ENCODE measurements around the gene HS6ST2. TPM values are rescaled to one million over a fixed set of nuclear protein-coding genes. Genes with fewer than 3 reads are reported as not detected.
"Not testable (repeated sequence)": the region's sequence is repeated elsewhere in the genome, so short reads cannot be mapped to it uniquely, and the experiment has no call there.

Gene HS6ST2
- total RNA-seq, 1 donor from 2014 or later = 0.92 TPM

DNA sequence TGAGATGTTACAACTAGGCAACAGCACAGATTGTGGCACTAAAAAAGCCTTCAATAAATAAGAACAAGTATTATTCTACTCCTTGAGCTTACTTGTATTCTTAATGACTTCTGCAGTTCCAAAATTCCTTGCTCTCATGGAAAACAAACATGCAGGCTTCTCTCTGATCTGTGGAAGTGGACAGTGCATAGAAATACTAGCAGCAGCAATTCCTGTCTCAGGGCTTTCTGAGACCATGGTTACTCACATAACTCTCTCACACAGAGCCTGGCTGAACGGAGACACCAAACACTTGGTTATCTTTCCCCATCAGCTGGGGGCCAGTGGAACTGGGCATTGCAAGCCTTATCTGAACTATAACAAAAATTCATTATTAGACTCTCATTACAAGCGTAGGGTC is 32.4 kb upstream of the HS6ST2 start:
- H3K27me3 ChIP-seq (ENCODE audit: low read depth) = no peaks in the 10 kb centered on the region
- no peak overlapping the region for H3K27ac ChIP-seq
- no peaks in the 10 kb centered on the region for H3K9me3 ChIP-seq
- DNase-seq = no peak
- no peaks in the 10 kb centered on the region for H3K36me3 ChIP-seq
- no peaks in the 10 kb centered on the region for H3K4me1 ChIP-seq
- TF ChIP-seq, protein P1, sequence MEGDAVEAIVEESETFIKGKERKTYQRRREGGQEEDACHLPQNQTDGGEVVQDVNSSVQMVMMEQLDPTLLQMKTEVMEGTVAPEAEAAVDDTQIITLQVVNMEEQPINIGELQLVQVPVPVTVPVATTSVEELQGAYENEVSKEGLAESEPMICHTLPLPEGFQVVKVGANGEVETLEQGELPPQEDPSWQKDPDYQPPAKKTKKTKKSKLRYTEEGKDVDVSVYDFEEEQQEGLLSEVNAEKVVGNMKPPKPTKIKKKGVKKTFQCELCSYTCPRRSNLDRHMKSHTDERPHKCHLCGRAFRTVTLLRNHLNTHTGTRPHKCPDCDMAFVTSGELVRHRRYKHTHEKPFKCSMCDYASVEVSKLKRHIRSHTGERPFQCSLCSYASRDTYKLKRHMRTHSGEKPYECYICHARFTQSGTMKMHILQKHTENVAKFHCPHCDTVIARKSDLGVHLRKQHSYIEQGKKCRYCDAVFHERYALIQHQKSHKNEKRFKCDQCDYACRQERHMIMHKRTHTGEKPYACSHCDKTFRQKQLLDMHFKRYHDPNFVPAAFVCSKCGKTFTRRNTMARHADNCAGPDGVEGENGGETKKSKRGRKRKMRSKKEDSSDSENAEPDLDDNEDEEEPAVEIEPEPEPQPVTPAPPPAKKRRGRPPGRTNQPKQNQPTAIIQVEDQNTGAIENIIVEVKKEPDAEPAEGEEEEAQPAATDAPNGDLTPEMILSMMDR (IDR thresholded peaks at IDR 0.05) = no peak
- intact Hi-C loops (cut with DNase I) = no loop called here
- H3K4me3 ChIP-seq = no peak overlapping the region
- no peak for ATAC-seq

DNA sequence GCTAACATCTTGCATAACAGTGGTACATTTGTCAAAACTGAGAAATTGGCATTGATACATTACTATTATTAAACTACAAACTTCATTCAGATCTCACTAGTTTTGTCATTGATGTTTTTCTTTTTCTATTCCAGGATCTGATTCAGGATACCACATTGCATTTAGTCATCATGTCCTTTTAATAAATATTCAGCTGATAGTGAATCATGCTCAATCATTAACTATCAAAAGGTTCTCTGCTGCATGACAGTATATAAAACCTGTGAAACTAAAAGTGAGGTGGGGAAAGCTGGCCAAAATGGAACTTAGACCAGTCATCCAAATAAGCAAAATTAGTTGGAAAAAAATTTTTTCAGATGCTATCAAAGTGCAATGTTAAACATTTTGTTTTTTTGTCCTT is 28.1 kb upstream of the HS6ST2 start:
- Histone ChIP-seq H3K27me3 (ENCODE audit: low read depth) (no peaks in the 10 kb centered on the region), H3K4me3 (no peak overlapping the region), H3K9me3 (no peaks in the 10 kb centered on the region), H3K27ac (no peak overlapping the region), H3K4me1 (no peaks in the 10 kb centered on the region), H3K36me3 (no peaks in the 10 kb centered on the region)
- ATAC-seq (no peak), DNase-seq (no peak)
- intact Hi-C loops (cut with DNase I) = no loop called here
- TF ChIP-seq, protein P1 (IDR thresholded peaks at IDR 0.05) = no peak

DNA sequence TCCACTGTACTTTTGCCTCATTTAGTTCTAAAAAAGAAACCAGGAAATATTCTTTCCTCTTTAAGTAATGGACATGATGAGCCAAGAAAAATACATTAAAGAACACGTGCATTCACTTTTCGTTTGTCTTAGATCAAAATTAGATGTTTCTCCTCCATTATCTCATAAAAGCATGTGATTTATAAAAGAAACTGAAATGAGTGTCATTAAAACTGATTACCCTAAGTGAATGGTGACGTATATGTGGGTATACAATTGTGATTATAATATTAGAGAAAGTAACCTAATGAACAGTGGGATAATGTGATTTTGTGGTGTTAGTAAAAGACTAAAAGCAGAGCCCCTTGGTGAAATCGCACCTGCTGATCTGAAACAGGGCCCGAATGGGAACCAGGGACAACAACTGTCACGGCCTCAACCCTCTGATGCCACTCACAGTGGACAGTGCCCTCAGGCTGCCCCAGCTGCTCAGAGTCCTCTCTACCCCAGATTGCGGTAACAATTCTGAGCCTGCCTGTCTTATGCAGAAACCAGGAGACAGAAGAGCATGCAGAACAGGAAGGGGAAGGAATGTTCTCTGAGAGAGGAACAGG is 25.7 kb upstream of the HS6ST2 start:
- ATAC-seq (no peak), DNase-seq (no peak)
- no peak overlapping the region for H3K27ac ChIP-seq
- intact Hi-C loops (cut with DNase I) = no loop called here
- no peaks in the 10 kb centered on the region for H3K27me3 ChIP-seq (ENCODE audit: low read depth)
- no peaks in the 10 kb centered on the region for H3K9me3 ChIP-seq
- H3K36me3 ChIP-seq = no peaks in the 10 kb centered on the region
- TF ChIP-seq, protein P1 (IDR thresholded peaks at IDR 0.05) = no peak
- H3K4me1 ChIP-seq = no peaks in the 10 kb centered on the region
- H3K4me3 ChIP-seq = no peak overlapping the region

DNA sequence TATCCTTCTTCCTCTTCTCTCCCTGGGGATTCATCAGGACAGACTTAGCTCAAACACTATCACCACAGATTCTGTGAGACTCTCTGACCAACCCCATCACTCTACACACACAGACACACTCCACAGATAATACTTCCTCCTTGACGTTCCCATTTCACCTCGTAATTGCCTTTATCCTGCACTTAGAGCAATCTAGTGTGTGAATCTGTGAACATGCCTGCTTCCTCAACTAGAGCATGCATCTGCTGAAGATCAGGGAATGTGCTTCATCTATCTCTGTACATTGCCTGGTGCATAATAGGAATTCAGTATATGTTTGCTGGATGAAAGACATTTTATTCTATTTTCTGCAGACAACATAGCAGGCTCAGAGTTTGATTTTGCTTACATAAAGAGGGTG is 25.1 kb upstream of the HS6ST2 start:
- ATAC-seq (no peak), DNase-seq (no peak)
- intact Hi-C loops (cut with DNase I) = no loop called here
- Histone ChIP-seq H3K36me3 (no peaks in the 10 kb centered on the region), H3K9me3 (no peaks in the 10 kb centered on the region), H3K27me3 (ENCODE audit: low read depth) (no peaks in the 10 kb centered on the region), H3K4me1 (no peaks in the 10 kb centered on the region), H3K27ac (no peak overlapping the region), H3K4me3 (no peak overlapping the region)
- TF ChIP-seq, protein P1 (IDR thresholded peaks at IDR 0.05) = no peak

DNA sequence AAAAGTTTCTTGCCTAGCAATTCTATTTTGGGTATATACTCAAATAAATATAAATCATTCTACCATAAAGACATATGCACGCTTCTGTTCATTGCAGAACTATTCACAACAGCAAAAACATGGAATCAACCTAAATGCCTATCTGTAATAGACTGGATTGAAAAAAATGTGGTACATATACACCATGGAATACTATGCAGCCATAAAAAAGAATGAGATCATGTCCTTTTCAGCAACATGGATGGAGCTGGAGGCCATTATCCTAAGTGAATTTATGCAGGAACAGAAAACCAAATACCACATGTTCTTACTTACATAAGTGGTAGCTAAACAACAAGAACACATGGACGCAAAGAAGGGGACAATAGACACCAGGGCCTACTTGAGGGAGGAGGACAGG is 21.6 kb upstream of the HS6ST2 start:
- H3K36me3 ChIP-seq; H3K27ac ChIP-seq; DNase-seq; H3K9me3 ChIP-seq; intact Hi-C loops (cut with DNase I); H3K27me3 ChIP-seq (ENCODE audit: low read depth); H3K4me3 ChIP-seq; ATAC-seq; H3K4me1 ChIP-seq: not testable (repeated sequence)

DNA sequence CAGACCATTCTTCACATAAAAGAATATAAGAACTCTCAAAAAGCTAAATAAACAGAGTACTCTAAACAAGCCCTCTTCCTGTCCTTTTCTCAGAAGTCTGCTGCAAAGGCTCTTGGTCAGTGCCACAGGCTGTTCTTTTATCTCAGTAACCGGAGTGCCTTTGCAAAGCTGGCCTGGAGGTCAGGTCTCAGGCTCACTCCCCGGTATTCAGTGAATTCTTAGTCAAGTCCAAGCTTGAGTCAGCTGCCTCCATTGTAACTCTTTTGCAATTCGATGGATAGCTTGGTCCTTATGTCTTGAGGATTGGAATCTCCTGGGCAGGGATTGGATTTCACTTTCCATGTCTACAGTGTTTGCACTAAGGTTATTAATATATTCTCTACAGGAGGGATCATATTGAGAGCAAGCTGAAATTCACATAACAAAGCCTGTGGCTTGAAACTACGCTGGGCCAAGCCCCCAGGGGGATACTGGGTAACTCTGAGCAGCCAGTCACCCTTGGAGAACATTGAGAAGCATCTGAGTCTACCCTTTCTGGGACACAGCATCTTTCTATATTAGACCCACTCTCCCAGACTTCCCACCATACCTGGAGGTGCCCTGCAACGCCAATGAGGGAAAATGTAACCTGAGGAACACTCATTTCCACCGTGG is 10.0 kb upstream of the HS6ST2 start:
- TF ChIP-seq, protein P1 (IDR thresholded peaks at IDR 0.05) = no peak
- no peaks in the 10 kb centered on the region for H3K9me3 ChIP-seq

More for the DNA sequence above, 10.0 kb upstream of the HS6ST2 start:
- Histone ChIP-seq H3K4me1 (no peaks in the 10 kb centered on the region), H3K4me3 (no peak overlapping the region), H3K36me3 (no peaks in the 10 kb centered on the region), H3K27ac (no peak overlapping the region), H3K27me3 (ENCODE audit: low read depth) (no peaks in the 10 kb centered on the region)
- intact Hi-C loops (cut with DNase I) = no loop called here
- DNase-seq (no peak), ATAC-seq (peak in 1 of 2 donors; percentile 33)
